ENCODE results near the gene AFF1.
A peak's percentile ranks its signal among the peaks of the same experiment; 100 is the strongest.
"Not testable (repeated sequence)": the region's sequence is repeated elsewhere in the genome, so short reads cannot be mapped to it uniquely, and the experiment has no call there.

AFF1 gene

GRCh38 chr4:86989658-86990057 lies 54.8 kb downstream of the AFF1 start:
- DNase-seq: not testable (repeated sequence)

DNA sequence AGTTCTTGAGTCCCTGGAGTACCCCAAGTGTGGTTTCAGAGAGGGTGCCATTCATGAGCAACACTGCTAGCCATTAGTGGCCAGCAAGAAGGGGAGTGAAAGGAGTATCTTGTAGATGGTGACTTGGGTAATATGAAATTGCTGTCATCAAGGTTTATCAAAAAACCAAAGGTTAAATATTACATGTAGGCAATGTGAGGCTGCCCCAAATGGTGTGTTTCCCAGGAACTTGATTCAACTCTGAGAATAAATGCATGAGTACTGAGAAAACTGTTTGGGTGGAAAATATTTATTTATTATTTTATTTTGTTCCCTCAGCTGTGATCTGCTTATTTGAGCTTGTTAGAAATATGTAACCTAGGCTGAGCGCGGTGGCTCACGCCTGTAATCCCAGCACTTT lies 55.7 kb downstream of the AFF1 start:
- DNase-seq: no peak

DNA sequence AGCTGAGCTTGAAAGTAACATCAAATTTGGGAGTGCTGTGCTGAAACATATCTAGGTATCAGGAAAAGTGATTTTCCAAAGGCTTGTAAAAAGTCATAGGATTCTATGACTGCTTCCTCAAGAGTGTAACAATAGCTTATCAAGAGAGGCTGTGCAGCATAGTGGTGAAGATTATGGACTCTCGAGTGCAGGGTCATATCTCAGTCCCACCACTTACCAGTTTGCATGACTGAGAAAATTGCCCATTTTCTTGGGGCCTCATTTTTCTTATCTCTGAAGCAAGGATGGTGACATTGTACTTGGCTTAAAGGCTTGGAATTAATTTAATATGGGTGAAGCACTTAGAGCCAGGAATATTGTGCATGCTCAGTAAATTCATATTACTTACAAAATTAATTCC lies 57.2 kb downstream of the AFF1 start:
- DNase-seq: no peak

- no peak for DNase-seq
Observed at GRCh38 chr4:86993909-86994681, 59.3 kb downstream of the AFF1 start.

DNA sequence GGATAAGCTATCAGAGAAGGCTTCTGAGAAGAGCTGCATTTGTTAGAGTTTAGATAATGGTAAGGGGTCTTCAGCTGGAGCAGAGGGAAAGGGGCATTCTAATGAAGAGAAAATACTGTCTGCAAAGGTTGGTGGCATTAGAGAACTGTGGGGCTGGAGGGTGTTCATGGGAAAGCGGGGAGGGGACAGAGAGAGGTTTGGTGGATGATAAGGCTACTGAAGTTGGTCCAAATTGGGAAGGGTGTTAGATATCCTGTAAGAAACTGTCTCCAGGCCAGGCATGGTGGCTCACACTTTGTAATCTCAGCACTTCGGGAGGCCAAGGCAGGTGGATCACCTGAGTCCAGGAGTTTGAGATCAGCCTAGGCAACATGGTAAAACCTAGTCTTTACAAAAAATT lies 59.9 kb downstream of the AFF1 start:
- no peak for DNase-seq

GRCh38 chr4:86996510-86996909 lies 61.7 kb downstream of the AFF1 start:
- DNase-seq: not testable (repeated sequence)

DNA sequence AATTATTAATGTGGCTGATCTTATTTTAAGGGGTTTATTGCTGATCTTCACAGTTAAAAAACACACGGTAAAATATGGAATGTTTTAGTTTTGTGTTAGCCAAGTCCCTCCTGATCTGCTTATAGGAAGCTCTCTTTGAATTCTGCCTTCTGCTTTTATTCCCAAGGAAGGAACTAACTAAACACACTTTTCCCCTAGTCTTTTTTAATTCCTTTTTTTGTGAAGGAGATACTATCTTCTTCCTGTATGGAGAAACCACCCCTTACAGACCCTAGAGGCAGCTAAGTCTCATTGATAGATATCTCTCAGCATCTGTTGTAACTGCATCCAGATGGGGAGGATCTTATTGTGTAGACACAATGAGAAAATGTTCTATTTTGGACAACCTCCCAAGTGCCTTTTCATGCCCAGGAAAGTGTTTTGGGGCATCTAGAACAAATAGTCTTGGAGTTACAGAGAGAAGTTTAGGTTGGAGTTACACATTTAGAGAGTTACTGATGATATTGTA lies 64.4 kb downstream of the AFF1 start:
- no peak for DNase-seq

DNA sequence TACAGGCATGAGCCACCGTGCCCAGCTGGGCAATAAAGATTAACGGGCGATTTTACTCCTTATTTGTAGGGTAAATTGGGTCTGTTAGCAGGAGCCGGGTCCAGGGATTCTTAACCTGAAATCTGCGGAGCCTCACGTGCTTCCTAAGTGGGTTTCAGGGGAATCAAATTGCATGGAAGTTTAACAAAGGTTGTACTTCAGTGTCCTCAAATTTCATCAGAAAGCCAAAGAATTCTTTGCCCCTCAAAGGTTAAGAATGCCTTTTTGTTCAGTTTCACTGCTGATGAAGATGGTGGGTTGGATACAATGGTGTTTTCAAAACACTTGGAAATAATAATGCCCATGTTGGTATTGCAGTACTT lies 67.9 kb downstream of the AFF1 start:
- DNase-seq: no peak

DNA sequence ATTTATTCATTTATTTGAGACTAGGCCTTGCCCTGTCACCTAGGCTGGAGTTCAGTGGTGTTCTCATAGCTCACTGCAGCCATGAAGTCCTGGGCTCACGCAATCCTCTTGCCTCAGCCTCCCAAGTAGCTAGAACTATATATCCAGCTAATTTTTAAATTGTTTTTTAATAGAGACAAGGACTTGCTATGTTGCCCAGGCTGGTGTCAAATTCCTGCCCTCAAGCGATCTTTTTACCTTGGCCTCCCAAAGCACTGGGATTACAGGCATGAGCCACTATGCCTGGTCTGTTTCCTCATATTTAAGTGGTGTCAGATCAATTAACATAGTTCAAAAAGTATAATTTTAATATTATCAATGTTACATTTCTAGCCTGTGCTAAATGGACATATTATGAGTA lies 68.5 kb downstream of the AFF1 start:
- no peak for DNase-seq

- DNase-seq: no peak
Observed at GRCh38 chr4:87005369-87005689, 70.5 kb downstream of the AFF1 start.

- DNase-seq: peak; percentile 45 to 62
Observed at GRCh38 chr4:87005690-87006425, 71.0 kb downstream of the AFF1 start.

GRCh38 chr4:87006426-87006675 lies 71.5 kb downstream of the AFF1 start:
- no peak for DNase-seq

DNA sequence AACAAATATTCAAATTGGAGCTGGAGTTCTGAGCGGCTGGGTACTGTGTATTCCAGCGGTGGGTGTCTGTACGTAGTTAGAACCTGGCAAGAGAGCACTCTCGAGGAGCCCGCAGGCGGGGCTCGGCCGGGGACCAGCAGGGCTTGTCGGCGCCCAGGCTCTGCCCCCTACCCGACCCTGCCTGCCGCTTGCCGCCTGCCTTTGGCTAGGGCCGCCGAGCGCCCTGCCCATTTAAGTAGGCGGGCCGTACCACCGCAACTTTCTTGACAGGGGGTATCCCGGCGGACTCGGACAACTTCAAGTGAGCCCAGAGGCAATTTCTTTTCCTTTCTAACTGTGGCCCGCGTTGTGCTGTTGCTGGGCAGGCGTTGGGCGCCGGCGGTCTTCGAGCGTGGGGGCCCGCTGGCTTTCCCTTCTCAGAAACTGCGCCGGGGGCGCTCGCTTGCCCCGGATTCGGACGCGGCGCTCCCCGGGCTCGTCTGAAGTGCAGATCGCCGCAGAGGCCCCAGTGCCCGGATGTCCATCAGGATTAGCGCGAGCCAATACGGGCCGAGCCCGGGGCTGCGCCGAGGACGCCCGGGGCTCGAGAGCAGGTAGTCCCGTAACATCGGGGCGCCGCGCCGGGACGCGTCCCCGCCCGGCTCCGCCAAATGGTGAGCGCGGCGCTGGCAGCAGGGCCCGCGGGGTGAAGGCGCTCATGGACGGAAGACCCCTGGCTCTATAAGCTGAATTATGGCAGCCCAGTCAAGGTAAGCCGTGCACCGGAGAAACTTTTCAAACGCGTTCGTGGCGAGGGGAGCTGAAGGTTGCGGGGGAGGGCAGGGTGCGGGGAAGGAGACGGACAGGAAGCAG lies 72.1 kb downstream of the AFF1 start:
- peak; percentile 86 to 90 for DNase-seq

- peak; percentile 31 to 39 for DNase-seq
Observed at GRCh38 chr4:87007528-87008446, 73.0 kb downstream of the AFF1 start.

DNA sequence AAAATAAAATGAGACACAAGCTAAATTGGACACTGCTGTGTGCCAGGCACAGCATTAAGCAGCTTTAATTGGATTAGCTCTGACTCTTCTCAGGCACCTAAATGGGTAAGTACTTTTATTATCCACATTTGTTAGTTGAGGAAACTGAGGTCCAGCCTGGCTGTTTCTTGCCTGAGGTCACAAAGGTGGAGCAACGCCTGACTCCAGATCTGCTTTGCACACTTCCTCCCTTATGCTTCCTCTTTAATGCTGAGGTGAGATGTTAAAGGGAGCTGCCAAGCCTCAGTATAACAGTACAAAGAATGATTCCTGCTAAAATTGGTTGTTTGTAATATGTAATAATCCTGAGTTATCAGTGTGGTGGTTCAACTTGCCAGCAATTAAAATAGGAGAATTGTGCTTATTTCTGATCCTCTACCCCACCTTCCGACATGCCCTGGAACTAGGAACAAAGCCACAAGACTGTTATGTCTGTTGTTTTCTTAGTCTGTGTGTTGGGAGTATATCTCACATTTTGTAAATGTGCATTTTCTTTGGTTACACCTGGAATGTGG lies 74.4 kb downstream of the AFF1 start:
- peak; percentile 40 to 59 for DNase-seq

DNA sequence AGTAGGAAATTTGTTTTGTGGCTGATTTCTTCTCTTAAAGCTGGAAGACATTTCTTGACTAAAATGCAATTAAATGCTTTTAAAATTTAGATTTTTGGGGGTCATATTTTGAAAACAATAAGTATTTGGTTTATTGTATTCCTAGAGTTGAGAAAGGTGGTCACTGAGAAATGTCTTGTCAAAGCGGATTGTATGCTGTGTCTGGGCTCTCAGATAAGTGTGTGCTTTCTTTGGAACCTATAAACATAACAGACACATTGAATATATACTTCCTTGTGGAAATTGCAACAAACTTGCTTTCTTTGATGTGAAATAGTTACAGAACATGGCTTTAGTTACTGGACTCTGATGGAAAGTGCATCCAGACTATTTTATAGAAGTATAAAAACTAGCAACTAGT lies 75.4 kb downstream of the AFF1 start:
- no peak for DNase-seq

DNA sequence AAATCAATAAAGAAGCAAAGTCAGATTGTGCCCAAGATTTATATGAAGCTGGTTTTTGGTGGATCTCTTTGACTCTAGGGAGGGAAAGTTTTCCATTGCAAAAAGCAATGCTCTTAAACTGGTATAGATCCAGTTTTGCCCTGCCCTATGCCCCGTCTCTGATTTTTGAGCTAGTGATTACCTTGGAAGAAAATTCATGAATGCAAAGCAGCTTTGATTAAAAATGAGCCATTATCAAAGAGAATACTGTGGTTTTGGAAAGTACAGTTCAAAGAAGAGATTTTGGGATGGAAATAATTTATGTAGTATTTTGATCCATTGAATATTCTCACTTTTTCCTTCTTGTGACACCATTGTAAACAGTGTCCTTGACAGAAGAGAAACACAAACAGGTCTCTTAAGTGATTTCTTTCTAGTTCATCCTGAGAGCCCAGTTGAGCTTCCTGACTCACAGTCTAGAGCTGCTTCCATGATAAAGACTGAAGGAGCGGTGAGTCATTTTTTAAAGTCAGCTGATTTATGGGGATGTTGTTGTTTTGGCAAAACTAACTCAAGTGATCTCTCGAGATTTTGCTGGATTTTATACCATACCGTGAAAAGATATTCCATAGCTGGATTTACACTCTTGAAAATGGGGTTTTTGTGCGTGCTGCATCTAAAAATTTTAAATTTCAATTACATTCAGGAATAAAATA lies 76.7 kb downstream of the AFF1 start:
- peak; percentile 79 to 84 for DNase-seq

- no peak for DNase-seq
Observed at GRCh38 chr4:87012265-87012953, 77.6 kb downstream of the AFF1 start.

DNA sequence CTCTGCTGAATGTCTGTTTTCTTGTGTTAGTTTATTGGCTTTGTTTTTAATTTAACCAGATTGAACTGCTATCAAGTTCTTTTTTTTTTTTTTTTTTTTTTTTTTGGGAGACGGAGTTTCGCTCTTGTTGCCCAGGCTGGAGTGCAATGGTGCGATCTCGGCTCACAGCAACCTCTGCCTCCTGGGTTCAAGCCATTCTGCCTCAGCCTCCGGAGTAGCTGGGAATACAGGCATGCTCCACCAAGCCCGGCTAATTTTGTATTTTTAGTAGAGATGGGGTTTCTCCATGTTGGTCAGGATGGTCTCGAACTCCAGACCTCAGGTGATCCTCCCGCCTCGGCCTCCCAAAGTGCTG lies 78.1 kb downstream of the AFF1 start:
- not testable (repeated sequence) for DNase-seq

- peak; percentile 42 to 69 for DNase-seq
Observed at GRCh38 chr4:87014284-87014782, 79.5 kb downstream of the AFF1 start.

- DNase-seq: no peak
Observed at GRCh38 chr4:87015416-87015815, 80.6 kb downstream of the AFF1 start.

All from inflammatory macrophage (primary cell).